Measurements from ENCODE around the gene LIPE.

Gene LIPE

GRCh38 chr19:42442833-42443232, 15.6 kb upstream of the LIPE start, which contains the start of gene CXCL17:
TSS of gene CXCL17 (minus strand) at chr19:42442946. CDS start at chr19:42442832, 114 bp downstream.
- DNase-seq, result no peak

- DNase-seq, result no peak
Measured at GRCh38 chr19:42441049-42441445, 13.9 kb upstream of the LIPE start.

GRCh38 chr19:42440357-42441048, 13.3 kb upstream of the LIPE start:
- peak; percentile 61 for DNase-seq

- DNase-seq, result peak; percentile 60
Measured at GRCh38 chr19:42436006-42436405, 8.8 kb upstream of the LIPE start.

GRCh38 chr19:42435316-42435715, 8.1 kb upstream of the LIPE start:
- DNase-seq, result no peak

GRCh38 chr19:42433503-42434260, 6.5 kb upstream of the LIPE start:
- DNase-seq, result peak; percentile 37

GRCh38 chr19:42431486-42431885, 4.3 kb upstream of the LIPE start:
- no peak for DNase-seq

GRCh38 chr19:42428676-42429075, 1.5 kb upstream of the LIPE start:
- no peak for DNase-seq

GRCh38 chr19:42426643-42427042, 545 bp downstream of the LIPE start:
- no peak for DNase-seq

- DNase-seq, result no peak
Measured at GRCh38 chr19:42424712-42425131, 2.5 kb downstream of the LIPE start.

- DNase-seq, result no peak
Measured at GRCh38 chr19:42424345-42424707, 2.9 kb downstream of the LIPE start.

GRCh38 chr19:42423462-42424344, 3.5 kb downstream of the LIPE start:
- peak; percentile 96 for DNase-seq

GRCh38 chr19:42422901-42423461, 4.2 kb downstream of the LIPE start:
- peak; percentile 46 for DNase-seq

GRCh38 chr19:42422092-42422900, 4.9 kb downstream of the LIPE start:
- DNase-seq, result no peak

- DNase-seq, result no peak
Measured at GRCh38 chr19:42421591-42422031, 5.6 kb downstream of the LIPE start.

GRCh38 chr19:42421101-42421500, 6.1 kb downstream of the LIPE start:
- DNase-seq, result no peak

GRCh38 chr19:42420055-42420544, 7.1 kb downstream of the LIPE start:
- DNase-seq, result peak; percentile 42

- no peak for DNase-seq
Measured at GRCh38 chr19:42419309-42419708, 7.9 kb downstream of the LIPE start.

GRCh38 chr19:42412661-42413076, 14.5 kb downstream of the LIPE start:
- no peak for DNase-seq

GRCh38 chr19:42412227-42412626, 15.0 kb downstream of the LIPE start:
- DNase-seq, result no peak

- no peak for DNase-seq
Measured at GRCh38 chr19:42411581-42412178, 15.5 kb downstream of the LIPE start.
